Subcutaneous adipose tissue (tissue), 4 donors: ENCODE data around the gene GPX1. TPM values are rescaled to one million over a fixed set of nuclear protein-coding genes. Genes with fewer than 3 reads are reported as not detected.

Experiments
- total RNA-seq, 4 donors: library from RNA; depleted of rRNA; stranded (reverse); fragments of >200 nt; gene quantifications; one replicate each; pipeline ENCODE4 v1.1.0, GENCODE V29; 2016
- TF ChIP-seq, protein P1 (sequence below): fragments of 450-650 bp; IDR thresholded peaks from one replicate; pipeline ENCODE4 v1.5.1; 2016; ENCODE audit warnings: low read depth, mild to moderate bottlenecking, control low read depth, antibody characterized with exemption, moderate library complexity

The GPX1 gene
- total RNA-seq, 4 donors from 2014 or later: 386 to 887 (median 696) TPM

- TF ChIP-seq, protein P1, sequence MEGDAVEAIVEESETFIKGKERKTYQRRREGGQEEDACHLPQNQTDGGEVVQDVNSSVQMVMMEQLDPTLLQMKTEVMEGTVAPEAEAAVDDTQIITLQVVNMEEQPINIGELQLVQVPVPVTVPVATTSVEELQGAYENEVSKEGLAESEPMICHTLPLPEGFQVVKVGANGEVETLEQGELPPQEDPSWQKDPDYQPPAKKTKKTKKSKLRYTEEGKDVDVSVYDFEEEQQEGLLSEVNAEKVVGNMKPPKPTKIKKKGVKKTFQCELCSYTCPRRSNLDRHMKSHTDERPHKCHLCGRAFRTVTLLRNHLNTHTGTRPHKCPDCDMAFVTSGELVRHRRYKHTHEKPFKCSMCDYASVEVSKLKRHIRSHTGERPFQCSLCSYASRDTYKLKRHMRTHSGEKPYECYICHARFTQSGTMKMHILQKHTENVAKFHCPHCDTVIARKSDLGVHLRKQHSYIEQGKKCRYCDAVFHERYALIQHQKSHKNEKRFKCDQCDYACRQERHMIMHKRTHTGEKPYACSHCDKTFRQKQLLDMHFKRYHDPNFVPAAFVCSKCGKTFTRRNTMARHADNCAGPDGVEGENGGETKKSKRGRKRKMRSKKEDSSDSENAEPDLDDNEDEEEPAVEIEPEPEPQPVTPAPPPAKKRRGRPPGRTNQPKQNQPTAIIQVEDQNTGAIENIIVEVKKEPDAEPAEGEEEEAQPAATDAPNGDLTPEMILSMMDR: no peak
These were observed 46.9 kb downstream of the GPX1 start for GRCh38 chr3:49311283-49311682.

DNA sequence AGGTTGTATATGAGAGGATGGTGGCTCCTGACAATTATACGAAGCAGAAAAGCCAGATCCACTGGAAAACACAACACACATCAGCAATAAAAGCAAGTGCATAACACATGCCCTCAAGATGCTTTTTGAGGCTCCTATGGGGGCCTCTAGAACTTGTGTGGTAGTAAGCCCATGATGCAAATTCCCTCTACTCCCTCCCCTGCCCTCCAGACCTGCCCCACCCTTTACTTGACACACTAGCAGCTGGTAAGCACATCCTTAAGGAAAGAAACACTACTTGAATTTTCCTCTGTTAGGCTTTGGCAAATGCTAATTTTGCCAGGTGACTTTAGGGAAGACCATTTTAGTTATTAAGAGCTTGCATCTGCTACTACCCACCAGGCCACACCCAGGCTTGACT is 47.5 kb downstream of the GPX1 start:
- TF ChIP-seq, protein P1: no peak

Other genes starting within 250 kb of the GPX1 start
- 10 to 100 TPM; 26.4 to 73.8 (median 52.3) TPM for gene USP19, start 237.5 kb downstream of the GPX1 start, total RNA-seq
- 100 to 1,000 TPM; 411 to 623 (median 527) TPM for gene LAMB2, start 225.3 kb downstream of the GPX1 start, total RNA-seq
- gene CCDC71, start 192.0 kb downstream of the GPX1 start, total RNA-seq: 10 to 100 TPM; 18.3 to 28.3 (median 25.1) TPM
- 100 to 1,000 TPM in 1 of 4 donors, 10 to 100 TPM in 3; 28.4 to 166 (median 64.0) TPM for gene KLHDC8B, start 186.8 kb downstream of the GPX1 start, total RNA-seq
- gene C3orf62, start 81.1 kb downstream of the GPX1 start, total RNA-seq: 10 to 100 TPM in 2 of 4 donors, 1 to 10 TPM in 2; 3.6 to 27.3 (median 6.9) TPM
- 10 to 100 TPM; 31.0 to 67.3 (median 36.5) TPM for gene USP4, start 18.3 kb downstream of the GPX1 start, total RNA-seq
- gene RHOA, start 53.6 kb upstream of the GPX1 start, total RNA-seq: 100 to 1,000 TPM; 534 to 619 (median 593) TPM
- 10 to 100 TPM; 18.1 to 25.8 (median 18.1) TPM for gene TCTA, start 54.1 kb upstream of the GPX1 start, total RNA-seq
- gene AMT, start 64.1 kb upstream of the GPX1 start, total RNA-seq: 1 to 10 TPM; 1.4 to 8.3 (median 1.9) TPM
- gene NICN1, start 71.0 kb upstream of the GPX1 start, total RNA-seq: 1 to 10 TPM; 1.9 to 5.3 (median 4.7) TPM
- gene DAG1, start 111.9 kb upstream of the GPX1 start, total RNA-seq: 10 to 100 TPM; 31.3 to 48.4 (median 39.0) TPM
- under 1 TPM in 3 of 4 donors, not detected in 1; under 0.01 to 0.38 (median 0.16) TPM for gene BSN, start 196.1 kb upstream of the GPX1 start, total RNA-seq